Measurements from ENCODE around the gene DHX58. TPM values are rescaled to one million over a fixed set of nuclear protein-coding genes. Genes with fewer than 3 reads are reported as not detected.

The DHX58 gene
- total RNA-seq, 1 donor from 2014 or later = 2.3 TPM

DNA sequence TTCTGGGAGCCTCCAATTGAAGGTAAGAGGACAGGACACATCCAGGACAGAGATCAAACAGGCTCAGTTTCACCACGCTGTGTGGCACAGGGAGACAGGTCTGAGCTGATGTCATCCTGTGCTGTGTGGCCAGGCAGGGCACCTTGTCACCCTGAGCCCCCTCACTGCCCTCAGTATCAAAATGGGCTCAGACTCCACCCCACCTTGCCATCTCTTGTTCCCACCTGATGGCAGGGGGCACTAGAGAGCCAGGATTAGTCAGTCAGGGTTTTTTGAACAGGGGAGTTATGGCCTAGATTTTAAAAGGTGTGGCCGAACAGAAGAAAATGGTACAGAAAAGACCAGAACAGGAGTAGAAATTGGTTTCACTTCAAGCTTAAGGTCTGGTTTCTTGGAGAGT lies 6.0 kb upstream of the DHX58 start:
- Mint-ChIP-seq H3K9me3 (ENCODE audit: unreplicated experiment) (no peaks in the 10 kb centered on the region), H3K27ac (ENCODE audit: unreplicated experiment) (no peak overlapping the region), H3K4me1 (ENCODE audit: unreplicated experiment) (peaks cover 13% of the 10 kb centered on the region), H3K4me3 (ENCODE audit: unreplicated experiment) (no peak overlapping the region), H3K27me3 (ENCODE audit: unreplicated experiment) (no peaks in the 10 kb centered on the region), H3K36me3 (ENCODE audit: unreplicated experiment) (peaks cover 10% of the 10 kb centered on the region)
- TF ChIP-seq, protein P1, sequence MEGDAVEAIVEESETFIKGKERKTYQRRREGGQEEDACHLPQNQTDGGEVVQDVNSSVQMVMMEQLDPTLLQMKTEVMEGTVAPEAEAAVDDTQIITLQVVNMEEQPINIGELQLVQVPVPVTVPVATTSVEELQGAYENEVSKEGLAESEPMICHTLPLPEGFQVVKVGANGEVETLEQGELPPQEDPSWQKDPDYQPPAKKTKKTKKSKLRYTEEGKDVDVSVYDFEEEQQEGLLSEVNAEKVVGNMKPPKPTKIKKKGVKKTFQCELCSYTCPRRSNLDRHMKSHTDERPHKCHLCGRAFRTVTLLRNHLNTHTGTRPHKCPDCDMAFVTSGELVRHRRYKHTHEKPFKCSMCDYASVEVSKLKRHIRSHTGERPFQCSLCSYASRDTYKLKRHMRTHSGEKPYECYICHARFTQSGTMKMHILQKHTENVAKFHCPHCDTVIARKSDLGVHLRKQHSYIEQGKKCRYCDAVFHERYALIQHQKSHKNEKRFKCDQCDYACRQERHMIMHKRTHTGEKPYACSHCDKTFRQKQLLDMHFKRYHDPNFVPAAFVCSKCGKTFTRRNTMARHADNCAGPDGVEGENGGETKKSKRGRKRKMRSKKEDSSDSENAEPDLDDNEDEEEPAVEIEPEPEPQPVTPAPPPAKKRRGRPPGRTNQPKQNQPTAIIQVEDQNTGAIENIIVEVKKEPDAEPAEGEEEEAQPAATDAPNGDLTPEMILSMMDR (IDR thresholded peaks at IDR 0.05) = peak; percentile 41
- DNase-seq (ENCODE audit: extremely low spot score, unreplicated experiment) = no peak

DNA sequence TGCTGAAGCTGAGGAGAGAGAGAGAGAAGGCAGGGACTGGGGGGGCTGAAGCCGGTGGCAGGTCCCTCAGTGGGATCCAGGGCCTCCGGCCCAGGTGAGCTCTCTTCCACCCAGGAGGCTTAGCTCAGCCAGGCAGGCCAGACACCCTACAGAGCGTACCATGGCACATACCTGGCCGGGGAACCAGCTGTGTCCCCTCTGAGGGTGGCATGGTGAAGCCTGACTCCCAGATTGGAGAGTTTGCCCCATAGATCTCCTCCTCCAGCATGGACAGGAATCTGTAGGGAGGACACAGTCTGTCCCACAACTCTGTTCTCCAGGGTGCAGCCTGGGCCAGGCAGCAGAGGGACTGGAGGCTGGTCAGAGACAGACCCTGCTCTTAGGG lies 5.6 kb upstream of the DHX58 start:
- DNase-seq (ENCODE audit: extremely low spot score, unreplicated experiment) = no peak
- Mint-ChIP-seq H3K36me3 (ENCODE audit: unreplicated experiment) (peaks cover 8% of the 10 kb centered on the region), H3K27ac (ENCODE audit: unreplicated experiment) (no peak overlapping the region), H3K9me3 (ENCODE audit: unreplicated experiment) (no peaks in the 10 kb centered on the region), H3K4me1 (ENCODE audit: unreplicated experiment) (peaks cover 13% of the 10 kb centered on the region), H3K4me3 (ENCODE audit: unreplicated experiment) (no peak overlapping the region), H3K27me3 (ENCODE audit: unreplicated experiment) (no peaks in the 10 kb centered on the region)
- TF ChIP-seq, protein P1 (IDR thresholded peaks at IDR 0.05) = no peak

DNA sequence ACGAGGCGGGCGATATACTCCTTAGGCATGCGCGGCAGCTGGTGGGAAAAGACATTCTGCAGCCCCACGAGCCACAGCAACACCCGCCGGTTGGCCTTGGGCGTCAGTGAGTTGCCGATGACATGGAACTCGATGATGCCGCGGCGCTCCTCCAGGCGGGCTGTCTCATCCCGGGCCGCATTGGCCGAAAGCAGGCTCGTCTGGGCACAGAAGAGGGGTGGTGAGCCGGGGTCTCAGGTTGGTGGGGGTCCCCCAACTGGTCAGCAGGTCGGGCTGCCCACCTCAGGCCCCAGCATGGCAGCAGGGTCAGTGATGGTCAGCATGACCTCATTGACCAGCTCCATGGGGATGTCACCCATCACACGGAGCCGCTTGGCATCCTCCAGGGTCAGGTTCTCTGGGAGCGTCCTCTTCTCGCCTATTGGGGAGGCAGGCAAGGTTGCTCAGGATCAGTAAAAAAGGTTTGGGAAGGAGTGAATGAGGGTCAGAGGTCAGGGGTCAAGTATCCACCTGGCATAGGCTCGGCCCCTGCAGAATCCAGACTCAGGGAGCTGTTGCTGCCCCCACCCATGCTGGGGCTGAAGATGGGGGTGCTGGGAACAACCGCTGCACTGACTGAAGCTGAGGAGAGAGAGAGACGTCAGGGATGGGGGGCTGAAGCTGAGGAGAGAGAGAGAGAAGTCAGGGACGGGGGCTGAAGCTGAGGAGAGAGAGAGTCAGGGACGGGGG lies 5.0 kb upstream of the DHX58 start:
- DNase-seq (ENCODE audit: extremely low spot score, unreplicated experiment) = no peak
- Mint-ChIP-seq H3K27ac (ENCODE audit: unreplicated experiment) (no peak overlapping the region), H3K4me3 (ENCODE audit: unreplicated experiment) (no peak overlapping the region), H3K36me3 (ENCODE audit: unreplicated experiment) (peaks cover 8% of the 10 kb centered on the region), H3K27me3 (ENCODE audit: unreplicated experiment) (no peaks in the 10 kb centered on the region), H3K9me3 (ENCODE audit: unreplicated experiment) (no peaks in the 10 kb centered on the region), H3K4me1 (ENCODE audit: unreplicated experiment) (peaks cover 14% of the 10 kb centered on the region)
- TF ChIP-seq, protein P1 (IDR thresholded peaks at IDR 0.05) = no peak

DNA sequence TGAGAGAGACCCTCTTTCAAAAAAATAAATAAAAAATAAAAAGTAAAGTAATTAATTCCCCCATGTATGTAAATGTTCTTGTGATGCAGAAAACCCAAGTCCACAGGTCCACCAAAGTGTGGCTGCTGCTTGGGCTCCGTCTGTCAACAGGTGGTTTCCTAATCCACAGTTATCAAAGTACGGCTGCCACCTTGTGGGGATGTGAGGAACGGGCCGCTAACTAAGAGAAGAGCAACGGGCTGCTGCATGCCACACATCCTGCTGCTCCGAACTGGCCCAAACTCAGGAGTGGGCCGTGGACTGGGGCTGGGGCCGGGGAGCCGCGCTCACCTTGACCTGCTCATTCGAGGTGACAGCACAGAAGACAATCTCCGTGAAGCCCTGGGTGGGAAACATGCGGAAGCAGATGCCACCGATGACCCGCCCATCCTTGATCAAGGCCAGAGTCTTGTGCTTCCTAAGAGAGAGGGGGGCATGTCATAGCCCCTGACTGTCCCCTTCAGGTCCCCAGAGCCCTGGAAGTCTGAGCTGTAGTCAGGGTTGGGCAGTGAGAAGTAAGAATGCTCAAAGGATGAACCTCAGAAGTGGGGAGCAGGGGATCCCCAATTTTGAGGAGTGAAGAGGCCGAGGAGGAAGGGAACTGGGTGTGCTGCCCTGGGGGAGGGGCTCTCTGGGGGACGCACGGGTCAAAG lies 4.3 kb upstream of the DHX58 start:
- Mint-ChIP-seq H3K4me3 (ENCODE audit: unreplicated experiment) (no peak overlapping the region), H3K4me1 (ENCODE audit: unreplicated experiment) (peaks cover 18% of the 10 kb centered on the region), H3K27me3 (ENCODE audit: unreplicated experiment) (no peaks in the 10 kb centered on the region), H3K9me3 (ENCODE audit: unreplicated experiment) (no peaks in the 10 kb centered on the region), H3K36me3 (ENCODE audit: unreplicated experiment) (peaks cover 8% of the 10 kb centered on the region), H3K27ac (ENCODE audit: unreplicated experiment) (no peak overlapping the region)
- DNase-seq (ENCODE audit: extremely low spot score, unreplicated experiment) = peak; percentile 93
- TF ChIP-seq, protein P1 (IDR thresholded peaks at IDR 0.05) = peak; percentile 88

DNA sequence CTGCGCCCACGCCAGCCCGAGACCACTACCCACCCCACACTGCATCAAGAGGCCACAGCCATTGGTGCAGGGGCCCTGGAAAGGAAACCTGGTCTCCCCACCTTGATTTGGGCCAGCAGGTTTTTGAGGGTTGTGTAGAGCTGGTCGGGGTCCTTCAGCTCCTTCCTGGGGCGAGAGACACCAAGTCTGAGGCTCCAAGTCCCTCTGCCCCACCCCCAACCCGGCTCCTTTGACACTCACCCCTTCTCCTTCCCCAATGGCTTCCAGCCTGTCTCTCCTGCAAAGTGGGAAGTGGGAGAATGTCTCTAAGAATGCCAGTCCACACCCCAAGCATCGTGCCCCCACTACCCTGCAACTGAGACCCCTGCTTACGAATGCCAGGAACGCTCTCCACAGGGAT lies 1.6 kb upstream of the DHX58 start:
- TF ChIP-seq, protein P1 (IDR thresholded peaks at IDR 0.05) = no peak
- no peak overlapping the region for H3K4me3 Mint-ChIP-seq (ENCODE audit: unreplicated experiment)
- no peak overlapping the region for H3K27ac Mint-ChIP-seq (ENCODE audit: unreplicated experiment)
- H3K27me3 Mint-ChIP-seq (ENCODE audit: unreplicated experiment) = no peaks in the 10 kb centered on the region
- H3K9me3 Mint-ChIP-seq (ENCODE audit: unreplicated experiment) = no peaks in the 10 kb centered on the region
- peaks cover 8% of the 10 kb centered on the region for H3K36me3 Mint-ChIP-seq (ENCODE audit: unreplicated experiment)
- DNase-seq (ENCODE audit: extremely low spot score, unreplicated experiment) = no peak
- peaks cover 12% of the 10 kb centered on the region for H3K4me1 Mint-ChIP-seq (ENCODE audit: unreplicated experiment)

Measured in osteocyte (in vitro differentiated cells).